ENCODE data around the gene LRRC4B.

GRCh38 chr19:50492303-50493052 is 75.8 kb downstream of the LRRC4B start:
- no peak for TF ChIP-seq CTCF (IDR thresholded peaks at IDR 0.05)
- TF ChIP-seq POLR2A (IDR thresholded peaks at IDR 0.05), result no peak
